ENCODE measurements around the gene BARHL1.

Gene BARHL1

GRCh38 chr9:132582276-132582785, at the start of gene BARHL1:
TSS of gene BARHL1 (plus strand) at chr9:132582606. CDS start at chr9:132582798, 192 bp downstream.
- H4K20me1 ChIP-seq (ENCODE audit: control insufficient read depth, insufficient read depth, low read depth, low read length): no peaks in the 10 kb centered on the region
- H3K4me1 ChIP-seq (ENCODE audit: control insufficient read depth, low read length): no peaks in the 10 kb centered on the region
- no peaks in the 10 kb centered on the region for H3K36me3 ChIP-seq (ENCODE audit: control insufficient read depth, low read length)
- H3K9me3 ChIP-seq (ENCODE audit: control insufficient read depth, insufficient read depth, low read length): no peaks in the 10 kb centered on the region
- no peak within 1 kb of the TSS for H3K4me3 ChIP-seq (ENCODE audit: low read length)
- no peak within 1 kb of the TSS for H3K4me2 ChIP-seq (ENCODE audit: low read length)
- no peaks in the 10 kb centered on the region for H3F3A ChIP-seq (ENCODE audit: control insufficient read depth, insufficient read depth)
- H3K79me2 ChIP-seq (ENCODE audit: control insufficient read depth, low read length): no peaks in the 10 kb centered on the region
- H3K9me2 ChIP-seq (replicated peaks; ENCODE audit: control insufficient read depth, low read length): no peaks in the 10 kb centered on the region
- TF ChIP-seq CTCF (IDR thresholded peaks at IDR 0.05; ENCODE audit: low read depth, low read length, poor library complexity, severe bottlenecking) (no peak), EZH2phosphoT487 (IDR thresholded peaks at IDR 0.05; ENCODE audit: borderline replicate concordance, low read length) (no peak)
- peaks cover 45% of the 10 kb centered on the region for H3K27me3 ChIP-seq (ENCODE audit: control insufficient read depth, low read length)
- no peak within 1 kb of the TSS for H3K27ac ChIP-seq (ENCODE audit: low read depth, low read length)

- H3K36me3 ChIP-seq (ENCODE audit: control insufficient read depth, low read length): no peaks in the 10 kb centered on the region
- no peak overlapping the region for H3K4me2 ChIP-seq (ENCODE audit: low read length)
- H3K79me2 ChIP-seq (ENCODE audit: control insufficient read depth, low read length): no peaks in the 10 kb centered on the region
- no peak overlapping the region for H3K27ac ChIP-seq (ENCODE audit: low read depth, low read length)
- H3K4me3 ChIP-seq (ENCODE audit: low read length): no peak overlapping the region
- 0 out of 2 replicates have a peak, but pooled peaks cover 3% of the 10 kb centered on the region for H3K9me3 ChIP-seq (ENCODE audit: control insufficient read depth, insufficient read depth, low read length)
- no peaks in the 10 kb centered on the region for H3K27me3 ChIP-seq (ENCODE audit: control insufficient read depth, low read length)
- no peaks in the 10 kb centered on the region for H3F3A ChIP-seq (ENCODE audit: control insufficient read depth, insufficient read depth)
- TF ChIP-seq CTCF (IDR thresholded peaks at IDR 0.05; ENCODE audit: low read depth, low read length, poor library complexity, severe bottlenecking): no peak
- no peak for TF ChIP-seq EZH2phosphoT487 (IDR thresholded peaks at IDR 0.05; ENCODE audit: borderline replicate concordance, low read length)
- H4K20me1 ChIP-seq (ENCODE audit: control insufficient read depth, insufficient read depth, low read depth, low read length): no peaks in the 10 kb centered on the region
- no peaks in the 10 kb centered on the region for H3K4me1 ChIP-seq (ENCODE audit: control insufficient read depth, low read length)
- no peaks in the 10 kb centered on the region for H3K9me2 ChIP-seq (replicated peaks; ENCODE audit: control insufficient read depth, low read length)
Measured at GRCh38 chr9:132534832-132535231, 47.6 kb upstream of the BARHL1 start.

- H3F3A ChIP-seq (ENCODE audit: control insufficient read depth, insufficient read depth): no peaks in the 10 kb centered on the region
- no peak overlapping the region for H3K4me2 ChIP-seq (ENCODE audit: low read length)
- H3K4me1 ChIP-seq (ENCODE audit: control insufficient read depth, low read length): no peaks in the 10 kb centered on the region
- H3K36me3 ChIP-seq (ENCODE audit: control insufficient read depth, low read length): no peaks in the 10 kb centered on the region
- no peak overlapping the region for H3K4me3 ChIP-seq (ENCODE audit: low read length)
- H3K9me3 ChIP-seq (ENCODE audit: control insufficient read depth, insufficient read depth, low read length): 0 out of 2 replicates have a peak, but pooled peaks cover 3% of the 10 kb centered on the region
- TF ChIP-seq CTCF (IDR thresholded peaks at IDR 0.05; ENCODE audit: low read depth, low read length, poor library complexity, severe bottlenecking) (no peak), EZH2phosphoT487 (IDR thresholded peaks at IDR 0.05; ENCODE audit: borderline replicate concordance, low read length) (no peak)
- H3K9me2 ChIP-seq (replicated peaks; ENCODE audit: control insufficient read depth, low read length): no peaks in the 10 kb centered on the region
- no peak overlapping the region for H3K27ac ChIP-seq (ENCODE audit: low read depth, low read length)
- H4K20me1 ChIP-seq (ENCODE audit: control insufficient read depth, insufficient read depth, low read depth, low read length): no peaks in the 10 kb centered on the region
- no peaks in the 10 kb centered on the region for H3K27me3 ChIP-seq (ENCODE audit: control insufficient read depth, low read length)
- H3K79me2 ChIP-seq (ENCODE audit: control insufficient read depth, low read length): no peaks in the 10 kb centered on the region
Measured at GRCh38 chr9:132536124-132536523, 46.3 kb upstream of the BARHL1 start.

Measured in DOHH2 (cell line).